GM21526 (cell line): Measurements from ENCODE around the gene PRKG1.

Source experiments
- ATAC-seq: cut with Tn5 transposase; IDR thresholded peaks from one replicate; pipeline ENCODE4 v1.9.1; 2021; ENCODE audit warnings: moderate library complexity; ENCODE audit not compliant: unreplicated experiment, low FRiP score

Gene PRKG1

DNA sequence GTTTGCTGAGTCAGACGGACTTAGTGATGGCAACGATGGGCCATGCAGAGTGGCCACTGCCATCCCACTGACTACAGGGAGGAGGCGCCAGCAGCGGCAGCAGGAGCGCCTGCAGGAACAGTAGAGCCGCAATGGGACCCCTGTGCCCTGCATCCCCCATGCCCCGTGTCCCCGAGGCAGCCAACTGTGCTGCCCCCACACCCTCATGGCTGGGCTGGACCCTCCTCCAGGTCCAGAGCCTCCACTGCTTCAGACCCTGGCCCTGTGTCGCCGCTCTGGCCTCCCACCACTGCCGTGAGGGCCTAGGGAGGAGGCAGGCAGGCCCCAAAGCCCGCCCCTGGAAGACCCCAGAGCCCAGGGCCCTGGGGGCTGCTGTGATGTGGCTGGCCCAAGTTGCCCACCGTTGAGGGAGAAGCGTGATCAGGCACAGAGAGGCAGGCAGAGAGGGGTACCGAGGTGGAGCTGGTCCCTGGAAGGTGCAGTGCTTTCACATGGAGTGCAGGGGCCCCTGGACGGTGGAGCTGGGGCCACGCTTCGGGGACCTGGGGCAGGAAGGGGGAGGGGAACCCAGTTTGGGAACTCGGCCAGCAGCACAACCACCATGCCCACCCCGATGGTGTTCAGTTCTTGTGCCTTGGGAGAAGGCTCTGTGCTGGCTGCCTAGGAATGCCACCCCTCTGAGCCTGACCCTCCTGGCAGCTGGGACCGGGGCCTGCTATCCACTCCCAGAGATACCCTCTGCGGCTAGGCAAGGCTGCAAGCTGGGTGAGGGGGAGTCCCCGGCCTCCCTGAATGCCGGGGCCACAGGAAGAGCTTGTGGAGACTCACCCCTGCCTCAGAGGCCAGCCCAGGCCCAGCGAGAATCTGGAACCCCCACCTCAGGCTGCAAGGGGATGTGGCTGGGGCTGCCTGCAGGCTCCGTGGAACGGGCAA, 1272.4 kb downstream of the PRKG1 start:
- ATAC-seq, result no peak

GRCh38 chr10:52347327-52347667, 1273.0 kb downstream of the PRKG1 start:
- no peak for ATAC-seq
